ENCODE results near the gene GPRC5D.

The GPRC5D gene

DNA sequence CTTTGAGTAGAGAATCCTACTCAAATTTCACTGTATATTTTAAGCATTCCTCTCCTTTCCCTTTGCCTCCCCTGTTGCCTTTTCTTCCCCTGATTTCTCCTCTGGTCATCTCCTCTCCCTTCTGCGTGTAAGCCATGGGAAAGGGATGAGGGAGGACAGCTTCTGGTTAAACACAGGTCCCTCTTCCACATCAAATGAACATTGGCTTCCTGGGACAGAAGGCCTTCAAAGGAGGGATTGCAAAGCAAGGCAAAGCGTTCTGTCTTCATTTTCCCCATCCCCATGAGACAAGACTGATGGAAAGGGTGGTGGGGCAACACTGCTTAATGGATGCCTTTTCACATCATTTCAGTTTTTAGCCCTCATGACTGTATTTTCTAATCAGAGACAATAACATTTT lies 34.5 kb downstream of the GPRC5D start:
- Histone ChIP-seq H3K4me2 (ENCODE audit: low read depth, low read length, poor library complexity, severe bottlenecking) (no peak overlapping the region), H3K27me3 (ENCODE audit: insufficient read depth, low read length, poor library complexity, severe bottlenecking) (no peaks in the 10 kb centered on the region), H3K79me2 (ENCODE audit: insufficient read depth, low read length) (no peaks in the 10 kb centered on the region), H4K20me1 (ENCODE audit: insufficient read depth, low read length, poor library complexity, severe bottlenecking) (no peaks in the 10 kb centered on the region), H3K4me1 (ENCODE audit: insufficient read depth, low read length, poor library complexity, severe bottlenecking) (peaks cover 5% of the 10 kb centered on the region), H2AFZ (ENCODE audit: low read length) (0 out of 2 replicates have a peak overlapping the region, but pooled peaks have one; percentile 52), H3K9ac (ENCODE audit: low read depth, low read length, poor library complexity, severe bottlenecking) (no peak overlapping the region), H3K4me3 (ENCODE audit: low read length, poor library complexity, severe bottlenecking) (no peak overlapping the region), H3K36me3 (ENCODE audit: insufficient read depth, low read length) (no peaks in the 10 kb centered on the region), H3F3A (ENCODE audit: low read depth) (no peaks in the 10 kb centered on the region), H3K9me3 (ENCODE audit: insufficient read depth, low read depth, low read length) (no peaks in the 10 kb centered on the region), H3K9me2 (replicated peaks; ENCODE audit: low read depth, low read length) (no peaks in the 10 kb centered on the region)
- TF ChIP-seq EZH2phosphoT487 (IDR thresholded peaks at IDR 0.05; ENCODE audit: borderline replicate concordance): no peak
- TF ChIP-seq, protein P1, sequence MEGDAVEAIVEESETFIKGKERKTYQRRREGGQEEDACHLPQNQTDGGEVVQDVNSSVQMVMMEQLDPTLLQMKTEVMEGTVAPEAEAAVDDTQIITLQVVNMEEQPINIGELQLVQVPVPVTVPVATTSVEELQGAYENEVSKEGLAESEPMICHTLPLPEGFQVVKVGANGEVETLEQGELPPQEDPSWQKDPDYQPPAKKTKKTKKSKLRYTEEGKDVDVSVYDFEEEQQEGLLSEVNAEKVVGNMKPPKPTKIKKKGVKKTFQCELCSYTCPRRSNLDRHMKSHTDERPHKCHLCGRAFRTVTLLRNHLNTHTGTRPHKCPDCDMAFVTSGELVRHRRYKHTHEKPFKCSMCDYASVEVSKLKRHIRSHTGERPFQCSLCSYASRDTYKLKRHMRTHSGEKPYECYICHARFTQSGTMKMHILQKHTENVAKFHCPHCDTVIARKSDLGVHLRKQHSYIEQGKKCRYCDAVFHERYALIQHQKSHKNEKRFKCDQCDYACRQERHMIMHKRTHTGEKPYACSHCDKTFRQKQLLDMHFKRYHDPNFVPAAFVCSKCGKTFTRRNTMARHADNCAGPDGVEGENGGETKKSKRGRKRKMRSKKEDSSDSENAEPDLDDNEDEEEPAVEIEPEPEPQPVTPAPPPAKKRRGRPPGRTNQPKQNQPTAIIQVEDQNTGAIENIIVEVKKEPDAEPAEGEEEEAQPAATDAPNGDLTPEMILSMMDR (conservative IDR thresholded peaks at IDR 0.05; ENCODE audit: low read length): no peak

DNA sequence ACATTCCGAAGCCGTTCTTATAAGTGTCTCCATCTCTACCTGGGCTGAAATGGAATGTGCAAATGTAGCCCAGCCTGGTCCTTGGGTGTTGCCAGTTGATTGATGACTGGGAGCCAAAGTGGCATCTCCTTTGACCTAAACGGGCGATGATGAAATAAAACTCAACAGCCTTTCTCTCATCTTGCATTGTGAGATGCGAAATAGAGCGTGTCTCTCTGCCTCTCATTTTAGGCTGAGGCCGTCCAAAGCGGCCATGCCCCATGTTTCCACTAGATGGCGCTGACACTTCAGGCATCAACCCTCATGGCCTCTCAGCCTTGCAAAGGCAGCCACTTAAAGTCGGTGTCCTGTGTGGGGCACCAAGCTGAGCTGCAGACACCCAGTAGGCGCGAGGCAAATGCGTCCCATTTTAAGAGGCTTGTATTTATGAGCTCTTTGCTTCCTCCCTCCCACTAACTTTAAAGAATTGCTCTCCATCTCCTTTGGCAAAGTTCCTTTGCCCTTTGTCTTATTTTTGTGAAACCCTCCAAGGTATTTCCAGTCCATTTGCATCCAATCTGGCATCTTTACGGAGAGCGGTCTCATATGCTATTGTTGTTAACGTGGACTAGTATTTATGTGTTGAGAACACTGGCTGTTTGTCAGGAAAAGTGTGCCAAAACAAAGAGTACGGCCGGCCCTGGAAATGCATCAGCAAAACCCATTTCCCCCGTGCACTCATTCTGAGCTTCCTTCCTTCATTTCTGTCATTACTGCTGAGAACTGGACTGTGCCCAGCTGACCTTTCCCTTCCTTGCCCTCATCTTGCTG lies 35.6 kb downstream of the GPRC5D start:
- no peaks in the 10 kb centered on the region for H3K9me3 ChIP-seq (ENCODE audit: insufficient read depth, low read depth, low read length)
- peaks cover 9% of the 10 kb centered on the region for H3K4me1 ChIP-seq (ENCODE audit: insufficient read depth, low read length, poor library complexity, severe bottlenecking)
- no peaks in the 10 kb centered on the region for H3K36me3 ChIP-seq (ENCODE audit: insufficient read depth, low read length)
- TF ChIP-seq, protein P1 (conservative IDR thresholded peaks at IDR 0.05; ENCODE audit: low read length): peak; percentile 98
- TF ChIP-seq EZH2phosphoT487 (IDR thresholded peaks at IDR 0.05; ENCODE audit: borderline replicate concordance): no peak
- no peak overlapping the region for H3K4me3 ChIP-seq (ENCODE audit: low read length, poor library complexity, severe bottlenecking)
- H2AFZ ChIP-seq (ENCODE audit: low read length): peak overlapping the region; percentile 75
- H4K20me1 ChIP-seq (ENCODE audit: insufficient read depth, low read length, poor library complexity, severe bottlenecking): no peaks in the 10 kb centered on the region
- H3K9me2 ChIP-seq (replicated peaks; ENCODE audit: low read depth, low read length): no peaks in the 10 kb centered on the region
- peak overlapping the region; percentile 44 for H3K4me2 ChIP-seq (ENCODE audit: low read depth, low read length, poor library complexity, severe bottlenecking)
- H3K79me2 ChIP-seq (ENCODE audit: insufficient read depth, low read length): no peaks in the 10 kb centered on the region
- no peaks in the 10 kb centered on the region for H3K27me3 ChIP-seq (ENCODE audit: insufficient read depth, low read length, poor library complexity, severe bottlenecking)
- H3K9ac ChIP-seq (ENCODE audit: low read depth, low read length, poor library complexity, severe bottlenecking): no peak overlapping the region
- H3F3A ChIP-seq (ENCODE audit: low read depth): no peaks in the 10 kb centered on the region

DNA sequence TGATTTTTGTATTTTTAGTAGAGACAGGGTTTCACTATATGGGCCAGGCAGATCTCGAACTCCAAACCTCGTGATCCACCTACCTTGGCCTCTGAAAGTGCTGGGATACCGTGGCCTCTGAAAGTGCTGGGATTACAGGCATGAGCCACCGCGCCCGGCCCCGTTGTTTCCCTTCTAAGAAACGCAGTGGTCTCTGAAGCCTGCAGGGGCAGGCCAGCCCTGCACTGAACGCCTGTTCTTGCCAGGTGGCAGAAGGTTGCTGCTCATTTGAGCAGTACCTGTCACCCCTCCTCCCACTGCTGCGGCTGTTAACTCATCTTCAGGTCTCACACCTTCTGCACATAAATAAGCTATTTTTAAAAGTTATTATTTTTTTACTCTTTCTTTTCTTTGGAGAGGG lies 36.3 kb downstream of the GPRC5D start:
- H3K9me2 ChIP-seq (replicated peaks; ENCODE audit: low read depth, low read length): no peaks in the 10 kb centered on the region
- TF ChIP-seq EZH2phosphoT487 (IDR thresholded peaks at IDR 0.05; ENCODE audit: borderline replicate concordance): no peak
- TF ChIP-seq, protein P1 (conservative IDR thresholded peaks at IDR 0.05; ENCODE audit: low read length): no peak
- no peaks in the 10 kb centered on the region for H3K79me2 ChIP-seq (ENCODE audit: insufficient read depth, low read length)
- peaks cover 9% of the 10 kb centered on the region for H3K4me1 ChIP-seq (ENCODE audit: insufficient read depth, low read length, poor library complexity, severe bottlenecking)
- no peak overlapping the region for H3K4me2 ChIP-seq (ENCODE audit: low read depth, low read length, poor library complexity, severe bottlenecking)
- no peaks in the 10 kb centered on the region for H3K36me3 ChIP-seq (ENCODE audit: insufficient read depth, low read length)
- H3K27me3 ChIP-seq (ENCODE audit: insufficient read depth, low read length, poor library complexity, severe bottlenecking): no peaks in the 10 kb centered on the region
- H4K20me1 ChIP-seq (ENCODE audit: insufficient read depth, low read length, poor library complexity, severe bottlenecking): no peaks in the 10 kb centered on the region
- no peak overlapping the region for H3K4me3 ChIP-seq (ENCODE audit: low read length, poor library complexity, severe bottlenecking)
- H2AFZ ChIP-seq (ENCODE audit: low read length): 0 out of 2 replicates have a peak overlapping the region, but pooled peaks have one; percentile 18
- no peaks in the 10 kb centered on the region for H3K9me3 ChIP-seq (ENCODE audit: insufficient read depth, low read depth, low read length)
- no peak overlapping the region for H3K9ac ChIP-seq (ENCODE audit: low read depth, low read length, poor library complexity, severe bottlenecking)
- H3F3A ChIP-seq (ENCODE audit: low read depth): no peaks in the 10 kb centered on the region

Measured in Loucy (cell line).